GM21737 (cell line): ENCODE measurements around the gene MDK.
"Not testable (repeated sequence)": the region's sequence is repeated elsewhere in the genome, so short reads cannot be mapped to it uniquely, and the experiment has no call there.

Experiments used
- ATAC-seq: cut with Tn5 transposase; IDR thresholded peaks from one replicate; pipeline ENCODE4 v1.9.1; 2021; ENCODE audit warnings: mild to moderate bottlenecking, moderate library complexity; ENCODE audit not compliant: unreplicated experiment

The MDK gene

DNA sequence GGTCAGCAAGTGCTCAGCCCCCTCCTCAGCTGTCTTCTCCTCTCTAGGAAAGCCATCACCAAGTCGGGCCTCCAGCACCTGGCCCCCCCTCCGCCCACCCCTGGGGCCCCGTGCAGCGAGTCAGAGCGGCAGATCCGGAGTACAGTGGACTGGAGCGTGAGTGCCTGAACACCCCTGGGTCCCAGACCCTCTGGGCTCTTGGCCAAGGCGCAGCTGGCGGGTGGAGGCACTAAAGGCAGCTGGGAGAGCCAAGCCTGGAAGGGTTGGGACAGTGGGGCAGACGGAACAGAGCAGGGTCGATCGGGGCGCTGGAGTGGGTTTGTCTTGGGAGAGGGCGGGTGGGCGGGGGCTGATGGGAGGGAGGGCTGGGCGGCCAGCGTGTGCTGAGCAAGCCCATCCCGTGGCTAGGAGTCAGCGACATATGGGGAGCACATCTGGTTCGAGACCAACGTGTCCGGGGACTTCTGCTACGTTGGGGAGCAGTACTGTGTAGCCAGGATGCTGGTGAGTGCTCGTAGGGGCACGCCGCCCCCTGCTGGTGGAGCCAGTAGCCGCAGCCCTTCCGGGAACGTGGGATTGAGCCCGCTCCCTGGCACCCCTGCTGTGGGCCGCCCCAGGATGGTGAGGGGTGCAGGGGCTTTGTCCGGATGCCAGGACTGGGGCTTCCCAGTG lies 14.1 kb upstream of the MDK start:
- ATAC-seq = peak; percentile 57

GRCh38 chr11:46367916-46368267 lies 13.6 kb upstream of the MDK start:
- ATAC-seq = no peak

DNA sequence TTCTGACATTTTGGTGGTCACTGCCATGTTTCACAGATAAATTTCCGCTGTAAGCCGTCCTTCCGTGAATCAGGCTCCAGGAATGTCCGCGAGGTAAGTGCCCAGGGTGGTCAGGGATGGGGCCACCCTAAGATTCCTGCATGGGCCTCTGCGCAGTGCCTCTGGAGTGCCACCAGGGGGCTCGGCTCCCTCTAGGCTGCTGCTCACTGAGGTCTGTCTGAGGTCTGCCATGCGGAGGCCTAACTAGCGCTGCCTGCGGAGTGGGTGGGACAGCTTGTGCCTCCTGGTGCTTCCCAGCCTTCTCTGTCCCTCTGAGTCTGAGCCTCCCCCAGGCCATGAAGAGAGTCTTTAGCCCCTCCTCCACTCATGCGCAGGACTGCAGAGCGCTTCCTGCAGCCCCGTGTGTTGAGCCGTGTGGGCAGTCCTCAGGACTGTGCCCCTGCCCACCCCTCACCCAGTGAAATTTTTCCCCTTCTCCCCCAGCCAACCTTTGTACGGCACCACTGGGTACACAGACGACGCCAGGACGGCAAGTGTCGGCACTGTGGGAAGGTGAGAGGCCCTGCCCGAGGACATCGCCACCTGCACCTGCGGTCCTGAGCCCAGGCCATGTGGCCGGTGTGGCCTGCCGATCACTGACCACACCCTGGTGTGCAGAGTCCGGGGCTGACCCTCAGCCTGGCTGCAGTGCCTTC lies 11.9 kb upstream of the MDK start:
- peak; percentile 55 for ATAC-seq

- ATAC-seq = no peak
These were observed 11.2 kb upstream of the MDK start for GRCh38 chr11:46370253-46370652.

DNA sequence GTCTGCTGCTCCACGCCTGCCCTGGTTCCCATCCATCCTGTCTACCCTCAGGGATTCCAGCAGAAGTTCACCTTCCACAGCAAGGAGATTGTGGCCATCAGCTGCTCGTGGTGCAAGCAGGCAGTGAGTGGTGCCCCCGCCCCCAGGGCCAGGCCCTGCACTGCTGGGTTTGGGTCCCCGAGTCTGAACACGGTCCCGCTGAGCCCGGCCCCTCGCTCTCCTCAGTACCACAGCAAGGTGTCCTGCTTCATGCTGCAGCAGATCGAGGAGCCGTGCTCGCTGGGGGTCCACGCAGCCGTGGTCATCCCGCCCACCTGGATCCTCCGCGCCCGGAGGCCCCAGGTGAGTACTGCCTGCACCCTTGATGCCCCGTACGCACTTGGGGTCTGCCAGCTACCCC lies 10.2 kb upstream of the MDK start:
- not testable (repeated sequence) for ATAC-seq

- ATAC-seq = no peak
These were observed 9.4 kb upstream of the MDK start for GRCh38 chr11:46372086-46372485.

GRCh38 chr11:46372501-46372900 lies 9.0 kb upstream of the MDK start:
- not testable (repeated sequence) for ATAC-seq

DNA sequence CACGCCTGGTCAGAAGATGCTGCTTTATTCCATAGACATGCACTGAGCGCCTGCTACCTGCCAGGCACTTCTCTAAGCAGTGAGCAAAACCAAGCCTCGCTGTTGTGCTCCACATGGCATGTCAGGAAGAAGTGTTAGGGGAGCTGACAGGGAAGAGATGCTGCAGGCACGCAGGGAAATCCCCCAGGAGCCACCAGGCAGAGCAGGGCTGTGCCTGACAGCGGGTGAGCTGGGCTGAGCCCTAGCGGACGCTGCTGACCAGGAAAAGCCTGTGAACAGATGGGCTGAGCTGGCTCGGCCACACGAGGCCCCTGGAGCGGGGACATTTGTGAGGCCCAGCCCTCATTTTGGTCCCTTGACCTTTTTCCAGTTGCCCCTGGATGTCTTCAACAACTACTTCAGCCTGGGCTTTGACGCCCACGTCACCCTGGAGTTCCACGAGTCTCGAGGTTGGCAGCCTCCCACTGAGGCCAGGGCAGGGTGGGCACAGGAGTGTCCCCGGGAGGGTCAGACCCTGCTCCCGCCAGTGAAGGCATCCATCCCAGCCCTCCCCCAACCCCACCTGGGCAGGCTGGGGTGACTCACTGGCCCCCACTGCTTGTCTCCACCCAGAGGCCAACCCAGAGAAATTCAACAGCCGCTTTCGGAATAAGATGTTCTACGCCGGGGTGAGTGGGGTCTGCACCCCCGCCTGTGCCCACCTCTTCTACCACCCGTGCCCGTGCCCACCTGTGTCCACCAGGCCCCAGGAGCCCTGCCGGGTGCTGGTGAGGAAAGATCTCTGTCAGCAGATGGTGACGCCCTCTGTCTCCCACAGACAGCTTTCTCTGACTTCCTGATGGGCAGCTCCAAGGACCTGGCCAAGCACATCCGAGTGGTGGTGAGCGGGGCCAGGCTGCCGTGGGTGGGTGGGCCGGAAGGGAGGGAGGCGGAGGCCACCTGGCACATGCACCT lies 7.4 kb upstream of the MDK start:
- ATAC-seq = no peak

- ATAC-seq = no peak
These were observed 6.7 kb upstream of the MDK start for GRCh38 chr11:46374815-46375214.

DNA sequence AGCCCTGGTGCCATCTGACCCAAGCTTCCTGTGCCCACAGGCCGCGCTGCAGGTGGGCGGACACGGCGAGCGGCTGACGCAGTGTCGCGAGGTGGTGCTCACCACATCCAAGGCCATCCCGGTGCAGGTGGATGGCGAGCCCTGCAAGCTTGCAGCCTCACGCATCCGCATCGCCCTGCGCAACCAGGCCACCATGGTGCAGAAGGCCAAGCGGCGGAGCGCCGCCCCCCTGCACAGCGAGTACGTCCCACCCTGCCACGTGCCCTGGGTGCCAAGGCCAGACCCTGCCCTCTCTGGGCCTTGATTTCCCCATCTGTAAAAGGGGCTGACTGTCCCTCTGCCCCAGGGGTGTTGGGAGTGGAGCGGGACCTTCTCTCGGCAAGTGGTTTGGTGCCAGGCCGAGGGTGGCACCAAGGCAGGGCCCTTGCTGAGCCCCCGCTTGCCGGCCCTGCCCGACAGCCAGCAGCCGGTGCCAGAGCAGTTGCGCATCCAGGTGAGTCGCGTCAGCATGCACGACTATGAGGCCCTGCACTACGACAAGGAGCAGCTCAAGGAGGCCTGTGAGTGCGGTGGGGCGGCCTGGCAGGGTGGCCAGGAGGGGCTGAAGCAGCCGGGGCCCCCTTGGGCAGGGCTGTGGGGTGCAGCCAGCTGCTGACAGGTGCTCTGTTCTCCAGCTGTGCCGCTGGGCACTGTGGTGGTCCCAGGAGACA lies 5.9 kb upstream of the MDK start:
- ATAC-seq = no peak

DNA sequence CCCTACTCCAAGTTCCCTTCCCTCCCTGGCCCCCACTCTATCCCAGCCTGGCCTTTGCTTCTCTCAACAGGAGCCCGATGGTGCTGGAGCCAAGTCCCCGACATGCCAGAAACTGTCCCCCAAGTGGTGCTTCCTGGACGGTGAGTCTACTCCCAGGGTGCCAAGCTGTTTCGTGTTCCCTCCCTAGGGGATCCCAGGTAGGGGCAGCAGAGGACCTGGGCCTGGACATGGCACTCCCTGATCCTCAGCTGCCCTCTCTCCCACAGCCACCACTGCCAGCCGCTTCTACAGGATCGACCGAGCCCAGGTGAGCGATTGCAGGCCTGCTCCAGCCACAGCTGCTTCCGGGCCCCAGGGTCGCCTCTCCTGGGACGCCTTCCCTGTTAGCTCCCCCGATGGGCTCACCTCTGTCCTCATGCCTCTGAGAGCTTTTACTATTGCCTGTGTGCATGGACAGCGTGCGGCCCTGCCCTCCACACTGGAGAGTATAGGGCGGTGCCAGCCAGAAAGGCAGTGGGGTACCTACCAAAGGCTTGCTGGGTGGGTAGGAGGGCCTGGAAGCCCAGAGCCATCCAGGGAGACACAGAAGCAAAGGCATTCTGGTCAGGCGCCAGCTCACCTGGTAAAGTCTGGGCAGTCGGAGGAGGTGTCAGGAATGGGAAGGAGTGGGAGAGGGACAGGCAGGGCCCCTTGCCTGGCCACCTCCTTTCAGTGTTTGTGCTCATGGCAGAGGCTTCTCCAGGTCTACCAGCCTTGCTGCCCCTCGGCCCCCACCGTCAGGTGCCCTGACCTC lies 5.0 kb upstream of the MDK start:
- ATAC-seq = no peak

DNA sequence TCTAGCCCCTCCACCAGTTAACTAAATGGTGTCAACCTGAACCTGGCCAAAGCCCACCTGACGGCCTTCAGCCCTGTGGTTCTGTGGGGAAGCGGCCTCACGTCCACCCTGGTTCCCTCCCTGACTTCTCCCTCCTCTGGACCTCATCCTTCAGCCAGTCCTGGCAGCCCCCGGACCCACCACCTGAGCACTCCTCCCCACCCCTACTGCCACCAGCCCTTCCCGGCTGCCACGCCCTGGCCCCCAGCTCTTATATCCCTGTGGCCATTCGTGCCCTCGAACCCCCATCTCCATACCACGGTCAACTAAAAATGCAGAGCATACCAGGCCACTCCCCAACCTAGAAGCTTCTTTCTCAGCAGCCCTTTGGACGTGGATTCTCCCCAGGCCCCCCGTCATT lies 4.2 kb upstream of the MDK start:
- ATAC-seq = no peak

GRCh38 chr11:46377831-46378230 lies 3.6 kb upstream of the MDK start:
- ATAC-seq = no peak

DNA sequence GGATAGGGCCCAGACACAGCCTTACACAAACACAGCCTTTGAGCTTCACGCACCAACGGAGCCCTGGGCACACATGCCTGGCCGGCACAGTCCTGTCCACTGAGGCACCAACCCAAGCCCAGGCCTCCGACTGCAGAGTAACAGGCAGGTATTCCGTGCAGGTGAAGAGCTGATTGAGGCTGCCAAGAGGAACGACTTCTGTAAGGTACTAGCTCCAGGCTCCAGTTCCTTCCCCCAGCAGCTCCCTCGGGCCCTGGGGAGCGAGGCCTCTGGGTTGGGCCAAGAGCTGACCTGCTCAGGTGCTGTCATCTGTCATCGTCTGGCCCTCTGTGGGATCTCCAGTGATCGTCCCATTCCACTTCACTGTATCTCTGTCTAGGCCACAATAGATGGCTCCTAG lies 3.2 kb upstream of the MDK start:
- ATAC-seq = no peak

DNA sequence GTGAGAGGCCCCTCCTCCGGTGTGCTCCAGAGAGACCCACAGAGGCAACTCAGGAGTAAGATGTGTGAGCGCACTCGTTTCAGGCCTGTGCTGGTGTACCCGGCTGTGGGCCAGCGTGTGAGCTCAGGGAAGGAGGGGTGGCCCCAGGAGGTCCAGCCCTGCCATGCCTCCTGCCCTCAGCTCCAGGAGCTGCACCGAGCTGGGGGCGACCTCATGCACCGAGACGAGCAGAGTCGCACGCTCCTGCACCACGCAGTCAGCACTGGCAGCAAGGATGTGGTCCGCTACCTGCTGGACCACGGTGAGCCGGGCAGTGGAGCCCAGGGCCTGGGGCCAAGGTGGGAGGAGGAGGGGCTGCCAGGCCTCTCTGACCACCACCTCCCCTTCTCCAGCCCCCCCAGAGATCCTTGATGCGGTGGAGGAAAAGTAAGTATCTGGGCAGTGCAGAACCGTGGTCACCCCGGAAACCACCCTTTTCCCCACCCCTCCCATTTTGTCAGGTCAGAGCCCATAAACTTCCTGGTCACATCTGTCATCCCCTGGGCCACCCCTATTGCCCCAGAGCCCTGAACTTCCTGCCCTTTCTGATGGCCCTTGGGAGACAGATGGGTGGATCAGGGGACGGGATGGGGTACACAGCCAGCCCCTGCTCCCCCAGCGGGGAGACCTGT lies 2.5 kb upstream of the MDK start:
- ATAC-seq = no peak

GRCh38 chr11:46379482-46380293 lies 1.8 kb upstream of the MDK start:
- ATAC-seq = not testable (repeated sequence)

DNA sequence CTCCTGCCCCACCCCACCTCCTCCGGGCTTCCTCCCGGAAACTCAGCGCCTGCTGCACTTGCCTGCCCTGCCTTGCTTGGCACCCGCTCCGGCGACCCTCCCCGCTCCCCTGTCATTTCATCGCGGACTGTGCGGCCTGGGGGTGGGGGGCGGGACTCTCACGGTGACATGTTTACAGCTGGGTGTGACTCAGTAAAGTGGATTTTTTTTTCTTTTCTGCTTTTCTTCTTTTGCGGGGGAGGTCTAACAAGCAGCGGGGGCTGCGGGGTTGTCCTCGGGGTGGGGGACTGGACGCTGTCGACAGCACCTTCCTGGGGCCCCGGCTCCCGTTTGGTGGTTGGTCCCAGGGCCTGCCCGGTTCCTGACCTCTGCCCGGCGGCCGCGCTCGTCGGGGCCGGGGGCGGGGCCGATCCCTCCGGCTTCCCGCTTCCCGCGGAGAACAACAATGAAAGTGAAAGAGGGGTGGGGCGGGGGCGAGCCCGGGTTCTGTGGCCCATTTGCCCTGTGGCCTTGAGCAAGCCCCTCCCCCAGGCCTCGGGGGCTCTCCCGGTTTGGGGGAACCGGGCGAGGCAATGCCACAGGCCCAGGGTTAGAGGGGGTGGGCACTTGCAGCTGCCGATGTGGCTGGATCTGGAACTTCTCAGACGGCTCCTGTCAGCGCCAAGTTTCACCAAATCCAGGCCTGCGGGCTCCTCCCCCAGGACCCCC lies 975 bp upstream of the MDK start:
- no peak for ATAC-seq
